PC-3 (cell line): ENCODE data around the gene EXOC6B.

Source experiments
- EZH2 ChIP-seq: fragments of 300-600 bp; sonication (generic); IDR thresholded peaks from one replicate; pipeline ENCODE4 v1.6.1; 2017; ENCODE audit warnings: antibody characterized with exemption, mild to moderate bottlenecking, low read length; ENCODE audit not compliant: unreplicated experiment
- TF ChIP-seq, protein P1 (sequence below): fragments of 300-600 bp; sonication (generic); conservative IDR thresholded peaks from 2 replicates; pipeline ENCODE4 v1.5.1; 2017; ENCODE audit warnings: antibody characterized with exemption, low read depth, mild to moderate bottlenecking, low read length

DNA sequence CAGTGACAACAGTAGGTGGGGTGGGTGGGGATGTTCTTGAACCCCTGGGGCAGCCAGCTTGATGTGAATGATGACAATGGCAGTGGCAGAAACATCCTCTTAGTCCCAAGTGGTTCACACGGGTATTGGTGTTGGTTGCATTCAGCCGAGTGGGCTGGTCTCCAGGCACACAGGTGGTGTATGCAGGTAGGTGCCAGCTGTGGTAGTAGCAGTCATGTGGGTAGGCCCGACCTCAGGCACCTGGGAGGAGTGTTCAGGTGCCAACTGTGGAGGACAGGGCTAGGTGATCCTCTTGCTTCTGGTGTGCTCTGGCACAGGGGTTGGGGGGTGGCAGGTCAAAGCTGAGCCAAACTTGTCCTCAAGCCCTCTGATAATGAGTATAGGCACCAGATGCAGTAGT, 350.6 kb downstream of the EXOC6B start:
- TF ChIP-seq, protein P1, sequence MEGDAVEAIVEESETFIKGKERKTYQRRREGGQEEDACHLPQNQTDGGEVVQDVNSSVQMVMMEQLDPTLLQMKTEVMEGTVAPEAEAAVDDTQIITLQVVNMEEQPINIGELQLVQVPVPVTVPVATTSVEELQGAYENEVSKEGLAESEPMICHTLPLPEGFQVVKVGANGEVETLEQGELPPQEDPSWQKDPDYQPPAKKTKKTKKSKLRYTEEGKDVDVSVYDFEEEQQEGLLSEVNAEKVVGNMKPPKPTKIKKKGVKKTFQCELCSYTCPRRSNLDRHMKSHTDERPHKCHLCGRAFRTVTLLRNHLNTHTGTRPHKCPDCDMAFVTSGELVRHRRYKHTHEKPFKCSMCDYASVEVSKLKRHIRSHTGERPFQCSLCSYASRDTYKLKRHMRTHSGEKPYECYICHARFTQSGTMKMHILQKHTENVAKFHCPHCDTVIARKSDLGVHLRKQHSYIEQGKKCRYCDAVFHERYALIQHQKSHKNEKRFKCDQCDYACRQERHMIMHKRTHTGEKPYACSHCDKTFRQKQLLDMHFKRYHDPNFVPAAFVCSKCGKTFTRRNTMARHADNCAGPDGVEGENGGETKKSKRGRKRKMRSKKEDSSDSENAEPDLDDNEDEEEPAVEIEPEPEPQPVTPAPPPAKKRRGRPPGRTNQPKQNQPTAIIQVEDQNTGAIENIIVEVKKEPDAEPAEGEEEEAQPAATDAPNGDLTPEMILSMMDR, result no peak
- TF ChIP-seq EZH2, result no peak
